Measurements from ENCODE around the gene NDUFB2. TPM values are rescaled to one million over a fixed set of nuclear protein-coding genes. Genes with fewer than 3 reads are reported as not detected.

The NDUFB2 gene
- total RNA-seq, 4 donors from 2014 or later: 153 to 309 (median 188) TPM

GRCh38 chr7:140678081-140678815, 18.3 kb upstream of the NDUFB2 start:
- peak in 1 of 2 donors; percentile 72 for DNase-seq (ENCODE audit: low spot score in 2 of 2)
- no peak overlapping the region for H3K4me3 ChIP-seq (ENCODE audit: low read depth, poor library complexity, severe bottlenecking)
- TF ChIP-seq CTCF (IDR thresholded peaks at IDR 0.05) (no peak), POLR2A (IDR thresholded peaks at IDR 0.05) (no peak)
- intact Hi-C loops (cut with DNase I; ENCODE audit: low total_unique reads): no loop called here
- WGBS, 2 donors: 94% methylated on average over 20 of the region's 20 CpGs

GRCh38 chr7:140678816-140679130, 17.7 kb upstream of the NDUFB2 start:
- WGBS, 2 donors: 93 to 96% methylated on average over 6 to 7 of the region's 7 CpGs
- TF ChIP-seq CTCF (IDR thresholded peaks at IDR 0.05) (no peak), POLR2A (IDR thresholded peaks at IDR 0.05) (no peak)
- DNase-seq (ENCODE audit: low spot score in 2 of 2): peak in 1 of 2 donors; percentile 59
- H3K4me3 ChIP-seq (ENCODE audit: low read depth, poor library complexity, severe bottlenecking): no peak overlapping the region
- intact Hi-C loops (cut with DNase I; ENCODE audit: low total_unique reads): no loop called here

DNA sequence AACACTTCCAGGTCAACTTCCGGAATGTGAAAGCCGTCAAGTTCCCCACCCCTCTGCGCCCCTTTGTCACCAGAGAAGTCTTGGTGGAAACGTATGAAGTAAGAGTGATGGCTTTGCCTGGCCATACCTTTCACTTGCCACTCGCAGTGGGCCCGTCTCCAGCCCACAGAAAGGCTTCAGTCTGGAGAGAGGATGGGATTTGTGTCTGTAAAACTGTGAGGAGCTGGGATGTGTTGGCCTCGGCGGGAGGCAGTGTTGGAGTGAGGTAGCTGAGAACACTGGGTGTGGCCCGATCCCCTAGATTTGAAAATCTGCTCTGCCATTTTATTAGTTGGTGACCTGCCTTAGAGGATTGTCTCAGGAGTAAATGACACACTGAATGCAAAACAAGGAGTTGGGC, 17.3 kb upstream of the NDUFB2 start:
- TF ChIP-seq CTCF (IDR thresholded peaks at IDR 0.05) (no peak), POLR2A (IDR thresholded peaks at IDR 0.05) (no peak)
- peak in 1 of 2 donors; percentile 42 for DNase-seq (ENCODE audit: low spot score in 2 of 2)
- 89 to 90% methylated on average over 9 of the region's 9 CpGs for WGBS, 2 donors
- intact Hi-C loops (cut with DNase I; ENCODE audit: low total_unique reads): no loop called here
- no peak overlapping the region for H3K4me3 ChIP-seq (ENCODE audit: low read depth, poor library complexity, severe bottlenecking)

DNA sequence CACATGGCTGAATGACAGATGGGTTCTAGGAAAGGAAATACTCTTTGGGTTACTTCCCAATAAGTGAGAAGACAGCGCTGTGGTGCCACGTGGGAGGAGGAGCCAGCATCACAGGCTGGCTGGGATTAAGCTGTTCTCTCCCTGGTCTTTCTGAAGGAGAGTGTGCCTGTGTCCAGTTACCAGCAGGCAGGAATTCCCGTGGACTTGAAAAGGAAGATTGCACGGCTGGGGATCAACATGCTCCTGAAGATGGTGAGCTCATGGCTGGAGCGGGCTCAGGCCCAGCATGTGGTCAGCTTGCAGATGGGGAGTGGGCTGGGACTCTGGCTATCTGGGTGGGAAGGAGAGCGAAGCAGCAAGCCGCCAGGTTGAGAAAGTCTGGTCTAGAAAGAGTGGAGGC, 15.6 kb upstream of the NDUFB2 start:
- intact Hi-C loops (cut with DNase I; ENCODE audit: low total_unique reads): no loop called here
- 94 to 96% methylated on average over 7 of the region's 7 CpGs for WGBS, 2 donors
- DNase-seq (ENCODE audit: low spot score in 2 of 2): peak in 1 of 2 donors; percentile 57
- TF ChIP-seq CTCF (IDR thresholded peaks at IDR 0.05) (no peak), POLR2A (IDR thresholded peaks at IDR 0.05) (no peak)
- no peak overlapping the region for H3K4me3 ChIP-seq (ENCODE audit: low read depth, poor library complexity, severe bottlenecking)

DNA sequence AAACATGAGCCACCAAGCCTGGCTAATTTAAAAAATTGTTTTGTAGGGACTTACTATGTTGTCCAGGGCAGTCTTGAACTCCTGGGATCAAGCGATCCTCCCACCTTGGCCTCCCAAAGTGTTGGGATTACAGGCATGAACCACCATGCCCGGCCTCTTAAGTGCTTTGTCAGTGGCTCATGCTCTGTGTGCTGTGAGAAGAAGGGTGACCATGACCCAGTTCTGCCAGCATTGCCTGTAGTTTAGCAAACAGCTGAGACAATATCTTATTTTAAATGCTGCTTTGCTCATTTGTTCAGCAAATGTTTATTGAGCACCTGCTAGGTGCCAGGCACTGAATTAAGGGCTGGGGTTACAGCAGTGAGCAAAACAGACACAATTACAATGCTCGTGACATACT, 14.7 kb upstream of the NDUFB2 start:
- DNase-seq (ENCODE audit: low spot score in 2 of 2): peak in 1 of 2 donors; percentile 49
- no peak for TF ChIP-seq POLR2A (IDR thresholded peaks at IDR 0.05)
- TF ChIP-seq CTCF (IDR thresholded peaks at IDR 0.05): no peak
- H3K4me3 ChIP-seq (ENCODE audit: low read depth, poor library complexity, severe bottlenecking): no peak overlapping the region
- WGBS, 2 donors: 97% methylated on average over 3 of the region's 3 CpGs
- intact Hi-C loops (cut with DNase I; ENCODE audit: low total_unique reads): no loop called here

GRCh38 chr7:140683657-140684056, 12.9 kb upstream of the NDUFB2 start:
- no peak overlapping the region for H3K4me3 ChIP-seq (ENCODE audit: low read depth, poor library complexity, severe bottlenecking)
- TF ChIP-seq POLR2A (IDR thresholded peaks at IDR 0.05) (no peak), CTCF (IDR thresholded peaks at IDR 0.05) (no peak)
- intact Hi-C loops (cut with DNase I; ENCODE audit: low total_unique reads): no loop called here
- WGBS, 2 donors: 88 to 90% methylated on average over 3 of the region's 3 CpGs
- DNase-seq (ENCODE audit: low spot score in 2 of 2): peak in 1 of 2 donors; percentile 28
